Measurements from ENCODE around the gene EN1.

The EN1 gene

DNA sequence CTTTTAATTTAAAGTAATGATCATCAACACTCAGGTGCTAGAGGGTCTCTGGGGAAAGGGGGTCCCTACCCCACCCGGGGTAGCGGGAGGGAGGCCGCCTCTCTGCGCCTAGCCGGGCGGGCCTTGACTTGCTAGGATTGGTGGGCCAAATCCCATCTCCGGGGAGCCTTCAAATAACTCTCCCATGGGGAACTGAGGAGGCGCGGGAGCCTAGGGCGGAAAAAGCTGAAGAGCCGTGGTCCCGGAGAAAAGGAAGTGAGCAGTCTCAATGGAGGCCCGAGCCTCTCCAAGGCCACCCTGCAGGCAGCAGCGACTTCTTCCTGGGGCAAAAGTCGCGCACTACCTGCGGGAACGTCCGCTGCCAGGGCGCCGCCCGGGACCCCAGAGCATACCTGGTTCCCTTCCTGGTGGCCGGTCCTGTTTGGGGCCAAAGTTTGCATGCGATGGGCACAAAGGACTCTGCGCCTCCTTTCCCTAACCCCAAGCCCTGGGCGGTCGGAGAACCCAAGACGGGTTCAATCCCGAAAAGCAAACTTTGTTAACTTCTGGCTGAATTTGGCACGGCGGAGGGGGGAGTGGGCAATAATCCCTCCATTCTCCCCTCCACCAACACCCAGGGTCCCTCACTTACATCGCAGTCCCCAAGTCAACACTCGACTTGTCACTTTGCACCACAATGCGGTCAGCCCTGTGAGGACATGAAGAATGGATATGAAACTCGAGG, 13.6 kb downstream of the EN1 start:
- Histone ChIP-seq H3K4me3 (no peak overlapping the region), H3K9me3 (no peaks in the 10 kb centered on the region), H3K4me1 (peaks cover 0 to 21% (median 17%) of the 10 kb centered on the region in 4 donors), H3K36me3 (no peaks in the 10 kb centered on the region), H3K27me3 (peaks cover 0 to 90% of the 10 kb centered on the region in 2 donors), H3K27ac (no peak overlapping the region)
- no peak for DNase-seq
- TF ChIP-seq, protein P1, sequence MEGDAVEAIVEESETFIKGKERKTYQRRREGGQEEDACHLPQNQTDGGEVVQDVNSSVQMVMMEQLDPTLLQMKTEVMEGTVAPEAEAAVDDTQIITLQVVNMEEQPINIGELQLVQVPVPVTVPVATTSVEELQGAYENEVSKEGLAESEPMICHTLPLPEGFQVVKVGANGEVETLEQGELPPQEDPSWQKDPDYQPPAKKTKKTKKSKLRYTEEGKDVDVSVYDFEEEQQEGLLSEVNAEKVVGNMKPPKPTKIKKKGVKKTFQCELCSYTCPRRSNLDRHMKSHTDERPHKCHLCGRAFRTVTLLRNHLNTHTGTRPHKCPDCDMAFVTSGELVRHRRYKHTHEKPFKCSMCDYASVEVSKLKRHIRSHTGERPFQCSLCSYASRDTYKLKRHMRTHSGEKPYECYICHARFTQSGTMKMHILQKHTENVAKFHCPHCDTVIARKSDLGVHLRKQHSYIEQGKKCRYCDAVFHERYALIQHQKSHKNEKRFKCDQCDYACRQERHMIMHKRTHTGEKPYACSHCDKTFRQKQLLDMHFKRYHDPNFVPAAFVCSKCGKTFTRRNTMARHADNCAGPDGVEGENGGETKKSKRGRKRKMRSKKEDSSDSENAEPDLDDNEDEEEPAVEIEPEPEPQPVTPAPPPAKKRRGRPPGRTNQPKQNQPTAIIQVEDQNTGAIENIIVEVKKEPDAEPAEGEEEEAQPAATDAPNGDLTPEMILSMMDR (IDR thresholded peaks at IDR 0.05), result no peak
- intact Hi-C loops (cut with DNase I; ENCODE audit: low total_unique reads), result no loop called here

DNA sequence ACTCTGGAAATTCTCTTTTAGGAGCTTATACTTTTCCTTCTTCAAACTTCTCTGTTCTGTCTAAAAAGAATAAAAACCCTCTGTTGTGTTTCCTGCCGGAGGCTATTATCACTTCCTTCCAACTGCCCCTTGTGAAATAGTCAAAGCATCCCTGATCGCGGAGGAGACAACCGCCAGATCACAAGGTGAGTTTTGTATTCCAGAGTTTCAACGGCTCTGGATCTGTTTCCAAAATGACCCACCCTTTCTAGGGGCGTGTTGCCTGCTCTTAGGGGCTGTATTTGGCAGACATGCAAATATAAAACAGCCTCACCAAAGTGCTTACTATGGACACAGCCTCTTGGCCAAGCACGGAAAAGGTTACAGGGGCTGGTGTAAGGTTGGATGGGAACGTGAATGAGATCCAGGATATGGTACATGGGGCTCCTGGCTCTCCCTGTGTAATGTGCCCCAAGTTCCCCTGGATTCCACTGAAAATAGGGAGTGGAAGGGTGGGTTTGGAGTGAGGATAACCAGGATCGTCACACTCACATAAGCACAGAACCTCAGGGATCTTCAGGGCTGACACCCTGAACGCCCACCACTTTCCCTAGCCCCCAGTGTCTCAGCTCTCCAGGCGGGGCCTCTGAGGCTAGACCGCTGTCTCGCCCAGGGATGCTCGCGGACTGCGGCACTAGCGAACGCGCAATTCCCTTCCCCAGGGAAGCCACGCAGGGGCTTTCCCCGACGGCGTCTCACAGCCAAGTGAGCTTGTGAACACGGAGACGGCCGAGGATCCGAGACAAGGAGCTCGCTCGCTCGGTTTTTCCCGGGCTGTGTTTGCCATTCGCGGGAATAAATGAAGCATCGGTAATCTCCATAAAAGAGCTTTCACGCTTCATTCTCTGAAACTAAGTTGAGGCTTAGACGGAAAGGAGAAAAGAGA, 14.4 kb downstream of the EN1 start:
- Histone ChIP-seq H3K27ac (no peak overlapping the region), H3K4me1 (peaks cover 0 to 21% (median 17%) of the 10 kb centered on the region in 4 donors), H3K36me3 (no peaks in the 10 kb centered on the region), H3K9me3 (no peaks in the 10 kb centered on the region), H3K4me3 (no peak overlapping the region), H3K27me3 (peaks cover 0 to 84% of the 10 kb centered on the region in 2 donors)
- intact Hi-C loops (cut with DNase I; ENCODE audit: low total_unique reads), result no loop called here
- TF ChIP-seq, protein P1 (IDR thresholded peaks at IDR 0.05), result no peak
- no peak for DNase-seq

DNA sequence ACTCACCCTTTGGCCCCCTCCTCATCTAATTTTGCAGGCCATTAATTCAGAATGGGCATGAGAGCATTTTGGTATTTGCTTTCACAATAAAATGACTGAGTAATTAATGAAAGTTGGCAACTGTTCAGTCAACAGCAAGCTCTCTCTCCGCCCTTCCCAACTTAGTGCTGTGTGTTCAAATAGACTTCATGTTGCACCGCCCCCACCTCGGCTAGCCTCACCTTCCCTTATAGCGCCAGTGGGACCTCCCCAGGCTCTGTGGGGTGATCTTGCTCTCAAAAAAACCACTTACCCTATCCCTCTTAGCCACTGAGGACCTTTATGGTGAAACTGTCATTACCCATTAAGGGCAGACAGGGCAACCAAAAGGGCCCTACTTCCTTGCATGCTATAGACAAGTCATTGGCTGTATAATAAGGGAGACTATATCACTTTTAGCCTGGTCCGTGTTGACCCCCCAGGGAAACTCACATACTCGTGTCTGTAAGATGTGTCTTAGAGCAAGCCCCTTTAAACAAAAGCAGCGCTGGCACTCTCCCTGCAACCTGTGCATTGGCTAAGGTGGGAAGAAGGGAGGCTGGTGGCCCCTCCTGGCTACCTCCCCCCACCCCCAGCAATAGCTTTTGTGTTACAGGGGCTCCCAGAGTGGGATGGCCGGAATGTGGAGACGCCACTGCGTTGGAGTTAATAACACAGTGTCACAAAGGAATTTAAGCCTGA, 15.2 kb downstream of the EN1 start:
- H3K4me3 ChIP-seq, result no peak overlapping the region
- H3K9me3 ChIP-seq, result no peaks in the 10 kb centered on the region
- H3K27me3 ChIP-seq, result peaks cover 0 to 77% of the 10 kb centered on the region in 2 donors
- H3K27ac ChIP-seq, result no peak overlapping the region
- no peaks in the 10 kb centered on the region for H3K36me3 ChIP-seq
- DNase-seq, result no peak
- TF ChIP-seq, protein P1 (IDR thresholded peaks at IDR 0.05), result no peak
- intact Hi-C loops (cut with DNase I; ENCODE audit: low total_unique reads), result no loop called here
- peaks cover 0 to 21% (median 17%) of the 10 kb centered on the region in 4 donors for H3K4me1 ChIP-seq

- Histone ChIP-seq H3K36me3 (no peaks in the 10 kb centered on the region), H3K27me3 (peaks cover 0 to 69% of the 10 kb centered on the region in 2 donors), H3K9me3 (no peaks in the 10 kb centered on the region), H3K27ac (no peak overlapping the region), H3K4me3 (no peak overlapping the region), H3K4me1 (peaks cover 0 to 16% (median 12%) of the 10 kb centered on the region in 4 donors)
- TF ChIP-seq, protein P1 (IDR thresholded peaks at IDR 0.05), result no peak
- no peak for DNase-seq
- intact Hi-C loops (cut with DNase I; ENCODE audit: low total_unique reads), result no loop called here
These were observed 16.6 kb downstream of the EN1 start for GRCh38 chr2:118830881-118831280.

GRCh38 chr2:118830118-118830517, 17.3 kb downstream of the EN1 start:
- peaks cover 0 to 61% of the 10 kb centered on the region in 2 donors for H3K27me3 ChIP-seq
- TF ChIP-seq, protein P1 (IDR thresholded peaks at IDR 0.05), result no peak
- H3K4me1 ChIP-seq, result peaks cover 0 to 8% (median 4%) of the 10 kb centered on the region in 4 donors
- DNase-seq, result no peak
- no peak overlapping the region for H3K4me3 ChIP-seq
- H3K9me3 ChIP-seq, result no peaks in the 10 kb centered on the region
- H3K27ac ChIP-seq, result no peak overlapping the region
- no peaks in the 10 kb centered on the region for H3K36me3 ChIP-seq
- intact Hi-C loops (cut with DNase I; ENCODE audit: low total_unique reads), result no loop called here
